T-helper 2 cell (primary cell): ENCODE results near the gene SMAP1.

Experiments
- DNase-seq, 5 experiments: peaks; one replicate each; pipeline versions ENCODE4 v3.0.0 to v3.0.0-alpha.2; 2012 to 2022
- total RNA-seq, 2 donors: gene quantifications; one replicate each; lab custom pipeline; 2026; lab: John Stamatoyannopoulos, UW

Gene SMAP1
- total RNA-seq: 41.2 to 59.2 reads per million in 2 donors

DNA sequence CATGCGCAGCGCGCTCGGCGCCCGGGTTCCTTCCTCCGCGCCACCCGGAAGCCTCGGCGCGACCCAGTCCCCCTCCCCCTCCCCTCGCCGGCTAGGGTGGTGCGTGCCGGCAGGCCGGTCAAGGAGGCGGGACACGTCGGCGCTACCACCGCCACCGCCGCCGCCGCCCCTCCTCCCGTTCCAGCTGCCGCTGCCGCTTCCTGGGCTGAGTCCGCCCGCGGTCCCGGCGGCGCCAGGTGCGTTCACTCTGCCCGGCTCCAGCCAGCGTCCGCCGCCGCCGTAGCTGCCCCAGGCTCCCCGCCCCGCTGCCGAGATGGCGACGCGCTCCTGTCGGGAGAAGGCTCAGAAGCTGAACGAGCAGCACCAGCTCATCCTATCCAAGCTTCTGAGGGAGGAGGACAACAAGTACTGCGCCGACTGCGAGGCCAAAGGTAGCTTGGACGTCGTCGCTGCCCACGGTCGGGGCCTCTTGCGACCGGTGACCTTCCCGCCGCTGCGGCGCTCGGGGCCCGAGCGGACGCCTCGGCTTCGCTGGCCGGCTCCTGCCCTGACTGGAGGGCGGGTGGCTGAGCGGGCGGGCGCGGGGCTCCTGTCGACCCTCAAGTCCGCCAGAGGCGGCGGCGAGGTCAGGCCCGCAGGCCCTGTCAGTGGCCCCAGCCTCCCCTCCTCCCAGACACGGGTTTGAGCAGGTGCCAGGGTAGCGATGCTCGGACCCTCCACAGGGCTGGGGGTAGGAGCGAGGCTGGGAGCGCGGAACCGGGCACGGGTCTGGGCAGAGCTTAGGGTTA is at the start of gene SMAP1:
Gene SMAP1 (plus strand): TSS at position 173 of the 788 bp plus-strand sequence. CDS start 141 bp downstream, at position 314.
- DNase-seq: peak; percentile 81 to 95 (median 88)

DNA sequence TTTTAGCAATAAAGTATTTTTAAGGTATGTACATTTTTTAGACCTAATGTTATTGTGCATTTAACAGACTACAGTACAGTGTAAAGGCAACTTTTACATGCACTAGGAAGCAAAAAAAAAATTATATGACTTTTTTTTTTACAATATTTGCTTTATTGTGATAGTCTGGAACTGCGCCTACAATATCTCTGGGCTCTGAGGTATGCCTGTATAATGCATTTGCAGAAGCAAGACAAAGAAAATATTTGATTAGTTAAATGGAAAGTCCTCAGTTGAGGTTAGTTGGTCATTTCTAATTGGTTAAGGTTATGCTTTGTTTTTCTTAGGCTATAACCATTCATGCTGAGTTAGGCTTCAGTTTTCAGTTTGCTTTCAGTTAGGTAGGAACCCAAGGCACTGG is 46.9 kb upstream of the SMAP1 start:
- no peak for DNase-seq

DNA sequence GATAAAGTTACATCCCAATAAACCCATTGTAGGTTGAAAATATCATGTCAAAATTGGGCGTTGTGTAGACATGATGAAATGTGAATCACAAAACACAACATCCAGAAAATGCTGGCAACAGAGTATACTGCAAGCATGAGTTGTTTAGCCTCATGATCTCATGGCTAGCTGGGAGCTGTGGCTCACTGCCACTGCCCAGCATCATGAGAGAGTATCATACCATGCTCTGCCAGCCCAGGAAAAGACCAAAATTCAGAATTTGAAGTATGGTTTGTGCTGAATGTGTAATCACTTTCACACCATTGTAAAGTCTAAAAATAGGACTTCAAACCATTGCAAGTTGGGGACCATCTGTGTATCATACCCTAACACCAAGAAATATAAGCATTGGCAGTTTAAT is 45.2 kb upstream of the SMAP1 start:
- no peak for DNase-seq

DNA sequence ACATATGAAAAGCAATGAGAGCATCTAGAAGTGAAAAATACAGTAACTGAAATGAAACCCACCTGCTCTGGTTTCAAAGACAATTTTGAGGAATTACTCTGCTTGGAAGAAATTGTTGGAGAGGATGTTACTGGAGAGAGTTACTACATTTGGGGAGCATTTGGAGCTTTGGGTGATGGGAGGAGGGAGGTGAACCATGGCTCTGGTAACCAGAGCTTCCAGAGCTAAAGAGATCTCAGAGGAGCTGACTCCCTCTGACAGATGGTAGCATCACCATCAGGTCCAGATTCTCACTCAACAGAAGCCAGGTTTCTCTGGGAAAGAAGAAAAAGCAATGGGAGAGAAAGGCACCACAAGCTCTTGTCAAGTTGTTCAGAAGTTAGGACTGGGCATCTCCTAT is 42.2 kb upstream of the SMAP1 start:
- no peak for DNase-seq

GRCh38 chr6:70627500-70628254 is 40.0 kb upstream of the SMAP1 start:
- DNase-seq: no peak

- no peak for DNase-seq
Observed at GRCh38 chr6:70629929-70630328, 37.8 kb upstream of the SMAP1 start.

DNA sequence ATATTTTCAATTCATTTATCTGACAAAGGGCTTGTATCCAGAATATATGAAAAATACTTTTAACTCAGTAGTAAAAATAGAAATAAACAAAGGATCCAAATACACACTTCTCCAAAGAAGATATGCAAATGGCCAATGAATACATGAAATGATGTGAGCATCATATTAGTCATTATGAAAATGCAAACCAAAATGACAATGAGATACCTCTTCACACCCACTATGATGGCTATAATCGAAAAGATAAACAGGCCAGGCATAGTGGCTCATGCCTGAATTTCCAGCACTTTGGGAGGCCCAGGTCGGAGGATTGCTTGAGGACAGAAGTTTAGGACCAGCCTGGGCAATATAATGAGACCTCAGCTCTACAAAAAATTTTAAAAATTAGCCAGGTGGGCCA is 33.8 kb upstream of the SMAP1 start:
- no peak for DNase-seq

GRCh38 chr6:70636596-70636995 is 31.1 kb upstream of the SMAP1 start:
- DNase-seq: no peak

- DNase-seq: no peak
Observed at GRCh38 chr6:70638468-70638867, 29.2 kb upstream of the SMAP1 start.

DNA sequence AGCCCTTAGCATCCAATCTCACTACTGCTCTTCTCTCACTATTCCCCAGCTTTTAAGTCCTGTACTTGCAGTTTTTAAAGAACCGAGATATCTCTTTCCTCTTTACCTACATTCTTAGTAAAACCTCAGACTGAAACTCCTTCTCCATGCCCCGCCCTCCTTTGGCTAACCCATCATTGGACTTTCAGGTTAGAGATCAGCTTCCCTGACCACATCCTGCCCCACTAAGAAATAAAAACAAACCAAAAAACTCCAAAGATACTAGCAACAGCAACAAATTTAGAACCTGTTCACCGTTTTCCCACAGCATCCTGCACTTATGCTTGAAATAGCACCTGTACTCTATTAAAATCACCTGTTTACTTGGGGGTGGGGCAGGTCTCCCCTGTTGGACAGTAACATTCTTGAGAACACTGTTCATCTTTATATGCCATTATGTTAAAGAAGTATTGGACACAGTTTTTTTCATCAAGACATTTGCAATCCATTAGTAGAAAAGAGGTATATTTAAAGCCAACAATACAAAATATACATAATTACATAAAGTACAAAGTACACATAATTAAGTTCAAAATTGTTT is 16.3 kb upstream of the SMAP1 start:
- DNase-seq: peak in 4 of 5 experiments; percentile 8 to 91 (median 38)

- DNase-seq: no peak
Observed at GRCh38 chr6:70652216-70652615, 15.5 kb upstream of the SMAP1 start.

GRCh38 chr6:70657706-70658105 is 10.0 kb upstream of the SMAP1 start:
- DNase-seq: no peak

DNA sequence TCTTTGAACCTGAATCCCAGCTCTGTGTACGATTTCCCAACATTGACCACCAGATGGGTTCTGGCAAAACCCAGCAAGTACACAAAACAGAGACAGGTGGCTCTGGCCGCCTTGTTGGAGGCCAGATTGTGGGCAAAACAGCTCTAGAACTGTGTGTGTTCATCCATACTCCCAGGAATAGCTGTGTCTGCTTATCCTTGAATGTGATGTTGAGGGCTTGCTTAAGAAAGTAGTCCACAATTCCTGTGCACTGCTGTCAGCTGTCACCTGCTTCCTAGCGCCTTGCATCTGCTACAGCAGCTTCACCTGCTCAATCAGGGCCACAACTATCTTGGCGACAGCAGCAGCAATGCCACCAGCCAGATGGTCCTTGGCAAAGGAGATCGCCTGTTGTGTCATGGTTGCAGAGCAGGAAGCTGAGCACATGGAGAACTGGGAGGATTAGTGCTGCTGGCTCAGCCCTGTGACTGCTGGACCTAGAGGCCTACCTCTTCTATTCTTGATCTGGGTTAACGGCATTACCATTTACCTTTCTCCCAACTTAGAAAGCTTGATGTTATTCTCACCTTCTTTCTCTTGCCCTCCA is 3.7 kb upstream of the SMAP1 start:
- DNase-seq: no peak

- DNase-seq: no peak
Observed at GRCh38 chr6:70666706-70667105, 977 bp upstream of the SMAP1 start.

DNA sequence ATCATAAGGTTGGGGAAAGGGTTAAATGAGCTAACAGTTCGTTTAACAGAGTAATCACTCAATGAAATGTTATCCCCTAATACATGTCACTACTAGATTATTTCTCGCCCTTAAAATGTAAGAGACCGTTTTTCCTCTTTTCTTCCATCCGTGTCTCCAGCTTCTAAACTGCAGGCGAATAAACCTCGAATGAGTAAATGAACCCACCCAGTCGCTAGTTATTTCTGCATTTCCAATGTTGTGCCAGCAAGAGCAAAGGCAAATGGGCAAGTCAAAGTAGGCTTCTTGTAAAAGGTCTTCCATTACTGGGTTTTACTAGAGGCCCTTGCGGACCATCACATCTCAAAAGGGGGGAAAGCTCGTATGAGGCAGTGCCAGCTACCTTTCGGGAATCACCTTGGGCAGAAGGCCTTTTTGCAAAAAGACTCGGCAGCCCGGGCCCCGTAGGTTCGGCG is 400 bp upstream of the SMAP1 start:
- no peak for DNase-seq

DNA sequence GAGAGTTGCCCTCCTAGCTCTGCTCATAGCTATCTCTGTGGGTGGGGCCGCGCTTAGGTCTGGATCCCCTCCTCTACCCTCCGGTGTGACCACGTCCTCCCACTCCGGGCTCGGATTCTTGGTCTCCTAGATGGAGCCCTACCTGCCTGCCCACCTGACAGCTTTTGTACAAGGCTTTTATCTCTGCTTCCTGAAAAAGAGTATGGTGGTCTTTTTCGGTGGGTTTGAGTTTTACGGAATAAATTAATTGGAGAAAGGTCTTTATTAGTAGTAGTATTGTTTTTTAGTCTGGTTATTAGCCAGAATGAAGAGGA is 773 bp downstream of the SMAP1 start:
- DNase-seq: peak in 1 of 5 experiments; percentile 48

- DNase-seq: peak in 1 of 5 experiments; percentile 38
Observed at GRCh38 chr6:70669133-70669532, 1.4 kb downstream of the SMAP1 start.

DNA sequence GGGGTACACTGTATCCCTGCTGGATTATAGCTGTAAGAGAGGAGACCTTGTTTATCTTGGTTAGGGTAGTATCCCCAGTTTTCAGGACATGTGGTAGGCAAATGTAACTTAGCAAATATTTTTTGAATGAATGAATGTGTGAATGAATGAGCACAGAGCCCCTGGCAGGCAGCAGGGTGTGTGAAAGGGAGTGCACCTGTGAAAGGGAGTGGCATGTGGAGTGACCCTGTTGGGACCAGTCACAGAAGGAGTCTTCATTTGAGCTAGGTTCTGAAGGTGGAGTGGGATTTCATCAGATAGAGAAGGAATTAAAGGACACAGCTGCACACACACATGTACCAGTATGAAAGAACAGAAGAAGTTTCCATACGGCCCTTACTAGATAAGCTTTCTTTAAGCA is 4.9 kb downstream of the SMAP1 start:
- no peak for DNase-seq

DNA sequence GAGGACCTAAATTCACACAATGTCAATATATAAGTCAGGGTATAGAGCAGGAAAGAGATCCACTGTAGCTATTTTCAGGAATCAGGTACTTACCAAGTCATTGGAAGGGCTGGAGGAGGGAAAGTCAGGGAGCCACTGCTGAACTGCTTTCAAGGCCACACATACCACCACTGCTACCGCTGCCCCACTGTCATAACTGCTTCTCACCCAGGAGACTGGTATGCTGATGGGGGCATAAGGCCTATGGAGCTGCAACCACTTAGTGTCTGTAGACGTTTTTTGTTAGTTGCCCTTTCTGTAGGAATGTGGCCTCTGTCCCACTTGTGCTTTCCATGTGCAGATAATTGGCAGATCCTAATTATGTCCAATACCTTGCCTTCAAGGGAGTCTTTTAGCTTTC is 5.4 kb downstream of the SMAP1 start:
- no peak for DNase-seq

- peak in 1 of 5 experiments; percentile 13 for DNase-seq
Observed at GRCh38 chr6:70673601-70674000, 5.9 kb downstream of the SMAP1 start.

GRCh38 chr6:70675822-70676221 is 8.1 kb downstream of the SMAP1 start:
- no peak for DNase-seq

DNA sequence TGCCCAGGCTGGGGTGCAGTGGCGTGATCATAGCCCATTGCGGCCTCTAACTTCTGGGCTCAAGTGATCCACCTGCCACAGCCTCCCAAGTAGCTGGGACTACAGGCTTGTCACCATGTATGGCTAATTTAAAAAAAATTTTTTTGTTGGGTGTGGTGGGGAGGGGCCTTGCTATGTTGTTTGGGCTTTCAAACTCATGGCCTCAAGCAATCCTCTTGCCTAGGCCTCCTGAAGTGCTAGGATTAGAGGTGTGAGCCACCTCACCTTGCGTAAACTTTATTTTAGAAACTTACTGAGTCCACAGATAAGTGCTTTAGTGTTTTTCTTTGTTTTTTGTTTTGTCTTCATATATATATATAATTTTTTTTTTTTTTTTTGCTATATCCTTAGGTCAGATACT is 9.1 kb downstream of the SMAP1 start:
- no peak for DNase-seq

GRCh38 chr6:70680396-70680795 is 12.7 kb downstream of the SMAP1 start:
- DNase-seq: no peak
